Keratinocyte (primary cell): ENCODE results near the gene MAP2K4. TPM values are rescaled to one million over a fixed set of nuclear protein-coding genes. Genes with fewer than 3 reads are reported as not detected.

ENCODE experiments used
- DNase-seq: peaks from one replicate; pipeline ENCODE4 v3.0.0-alpha.2; 2011; ENCODE audit warnings: low read depth, missing footprints, low spot score
- FAIRE-seq: peaks from 2 replicates; lab custom pipeline; 2011; peaks lifted over from hg19 to GRCh38; lab: Jason Lieb, UNC
- H2AFZ ChIP-seq: 2 replicates; pipeline ENCODE4 v1.6.0; 2012; ENCODE audit warnings: low read length, control low read depth, inconsistent platforms; ENCODE audit not compliant: control insufficient read depth
- H3K27ac ChIP-seq: 2 replicates; pipeline ENCODE4 v1.5.1; 2011; ENCODE audit warnings: low read length; ENCODE audit not compliant: control insufficient read depth, insufficient read depth
- H3K27me3 ChIP-seq: 3 replicates; pipeline ENCODE4 v1.6.0; 2011; ENCODE audit warnings: low read length; ENCODE audit not compliant: control insufficient read depth, insufficient read depth; ENCODE audit errors: extremely low read depth
- H3K36me3 ChIP-seq, 2 experiments: 2 replicates in 1 of 2; 3 replicates in 1 of 2; pipeline ENCODE4 v1.5.1; 2011; ENCODE audit warnings: low read length in 2 of 2, mild to moderate bottlenecking in 1 of 2; ENCODE audit not compliant: control insufficient read depth in 2 of 2, insufficient read depth in 2 of 2; ENCODE audit errors: extremely low read depth in 1 of 2
- H3K4me1 ChIP-seq: 3 replicates; pipeline ENCODE4 v1.5.1; 2011; ENCODE audit warnings: low read length; ENCODE audit not compliant: control insufficient read depth, insufficient read depth; ENCODE audit errors: extremely low read depth
- H3K4me2 ChIP-seq: 3 replicates; pipeline ENCODE4 v1.6.0; 2011; ENCODE audit warnings: low read depth, low read length; ENCODE audit not compliant: control insufficient read depth, insufficient read depth; ENCODE audit errors: extremely low read depth
- H3K4me3 ChIP-seq, 3 experiments: fragments of 200-600 bp in 1 of 3; sonication (generic) in 1 of 3; 2 replicates in 2 of 3; 3 replicates in 1 of 3; pipeline ENCODE4 v1.5.1; 2011 to 2016; ENCODE audit warnings: low read length in 3 of 3, mild to moderate bottlenecking in 3 of 3, control low read depth in 2 of 3, inconsistent platforms in 1 of 3, low read depth in 1 of 3, mixed read lengths in 1 of 3, mixed run types in 1 of 3, moderate library complexity in 1 of 3; ENCODE audit not compliant: control insufficient read depth in 2 of 3, insufficient read depth in 2 of 3; ENCODE audit errors: extremely low read depth in 1 of 3
- H3K79me2 ChIP-seq: 2 replicates; pipeline ENCODE4 v1.6.0; 2012; ENCODE audit warnings: low read length; ENCODE audit not compliant: control insufficient read depth, insufficient read depth
- H3K9ac ChIP-seq: 3 replicates; pipeline ENCODE4 v1.6.0; 2011; ENCODE audit warnings: low read length; ENCODE audit not compliant: control insufficient read depth, insufficient read depth; ENCODE audit errors: extremely low read depth
- H3K9me1 ChIP-seq: 3 replicates; pipeline ENCODE4 v1.6.0; 2011; ENCODE audit warnings: low read length; ENCODE audit not compliant: control insufficient read depth, insufficient read depth; ENCODE audit errors: extremely low read depth
- H3K9me3 ChIP-seq: 2 replicates; pipeline ENCODE4 v1.5.1; 2012; ENCODE audit warnings: low read depth, low read length; ENCODE audit not compliant: control insufficient read depth
- H4K20me1 ChIP-seq: 3 replicates; pipeline ENCODE4 v1.6.0; 2011; ENCODE audit warnings: low read length; ENCODE audit not compliant: control insufficient read depth, insufficient read depth; ENCODE audit errors: extremely low read depth
- CTCF ChIP-seq, 3 experiments: IDR thresholded peaks in 1 of 3; conservative IDR thresholded peaks in 1 of 3; optimal IDR thresholded peaks in 1 of 3; 2 replicates in 2 of 3; 3 replicates in 1 of 3; pipeline versions ENCODE3 to v1.5.1; 2011; ENCODE audit warnings: low read length in 3 of 3, mild to moderate bottlenecking in 3 of 3, moderate library complexity in 2 of 3, control low read depth in 1 of 3, inconsistent platforms in 1 of 3; ENCODE audit not compliant: insufficient read depth in 2 of 3; ENCODE audit errors: extremely low read depth in 1 of 3
- EZH2 ChIP-seq: IDR thresholded peaks from one replicate; pipeline ENCODE4 v1.6.1; 2012; ENCODE audit warnings: inconsistent platforms, mild to moderate bottlenecking, low read length, moderate library complexity
- dilution Hi-C: fragments of 300-500 bp; cut with MboI; formaldehyde crosslinking; loops from one replicate; pipeline ENCODE4 v1.7.0; 2020; ENCODE audit warnings: low sequenced_read_pairs; ENCODE audit not compliant: extremely low pct_ligation_motif_present
- polyA plus RNA-seq, 5 experiments: library from polyadenylated mRNA; depleted of rRNA in 3 of 5; stranded (reverse) in 3 of 5; stranded (forward) in 1 of 5; unstranded in 1 of 5; fragments of >200 nt; gene quantifications; 1 replicate in 1 of 5; 2 replicates in 3 of 5; 3 replicates in 1 of 5; pipeline versions ENCODE4 v1.2.1 to v1.2.3, GENCODE V29; 2011 to 2012; ENCODE audit warnings: missing spikeins in 2 of 5, low read depth in 1 of 5, low replicate concordance in 1 of 5

The MAP2K4 gene
- polyA plus RNA-seq, 1 donor (not counting 4 experiments of a cell fraction or from before 2014, with no cell fraction given): 37.3 TPM

DNA sequence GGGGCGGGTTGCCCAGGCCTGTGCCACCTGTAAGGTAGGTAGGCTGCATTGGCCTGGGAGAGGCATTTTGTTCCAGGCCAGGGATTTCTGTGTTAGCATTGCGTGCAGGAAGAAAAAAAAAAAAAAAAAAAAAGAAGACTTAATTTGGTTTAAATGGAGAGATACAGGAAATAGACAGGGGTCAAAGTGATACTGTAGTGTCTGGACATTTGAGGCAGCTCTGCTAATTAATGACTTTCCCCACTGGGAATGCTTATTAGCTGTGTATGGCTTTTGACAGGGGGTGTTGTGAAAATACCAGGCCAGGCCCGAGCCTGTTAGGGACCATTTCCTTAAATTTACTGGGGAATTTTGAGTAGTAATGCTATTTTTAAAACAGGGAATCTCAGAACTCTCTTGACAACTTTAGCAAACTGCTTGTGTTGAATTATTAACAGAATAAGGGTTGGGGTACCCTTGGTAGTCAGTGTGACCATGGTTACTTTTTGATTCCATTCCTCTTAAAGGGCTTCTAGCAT is 1.0 kb downstream of the MAP2K4 start:
- peaks cover 55% of the 10 kb centered on the region for H3K79me2 ChIP-seq
- H2AFZ ChIP-seq: no peak overlapping the region
- TF ChIP-seq CTCF (optimal IDR thresholded peaks at IDR 0.05 in 1 of 3, IDR thresholded peaks at IDR 0.05 in 1 of 3, conservative IDR thresholded peaks at IDR 0.05 in 1 of 3; ENCODE audit: extremely low read depth in 1 of 3, insufficient read depth in 2 of 3, low read length in 3 of 3) (no peak), EZH2 (no peak)
- H3K4me3 ChIP-seq: peak overlapping the region; percentile 64 to 88 (median 84)
- H3K4me1 ChIP-seq: peaks cover 45% of the 10 kb centered on the region
- H3K9me1 ChIP-seq: peaks cover 2% of the 10 kb centered on the region
- peaks cover 0 to 3% of the 10 kb centered on the region in 2 experiments for H3K36me3 ChIP-seq
- H4K20me1 ChIP-seq: peaks cover 3% of the 10 kb centered on the region
- dilution Hi-C loops: no loop called here
- H3K4me2 ChIP-seq: peak overlapping the region; percentile 81
- no peaks in the 10 kb centered on the region for H3K9me3 ChIP-seq
- no peaks in the 10 kb centered on the region for H3K27me3 ChIP-seq
- H3K9ac ChIP-seq: peak overlapping the region; percentile 83
- DNase-seq (no peak), FAIRE-seq (no peak)
- peak overlapping the region; percentile 81 for H3K27ac ChIP-seq

DNA sequence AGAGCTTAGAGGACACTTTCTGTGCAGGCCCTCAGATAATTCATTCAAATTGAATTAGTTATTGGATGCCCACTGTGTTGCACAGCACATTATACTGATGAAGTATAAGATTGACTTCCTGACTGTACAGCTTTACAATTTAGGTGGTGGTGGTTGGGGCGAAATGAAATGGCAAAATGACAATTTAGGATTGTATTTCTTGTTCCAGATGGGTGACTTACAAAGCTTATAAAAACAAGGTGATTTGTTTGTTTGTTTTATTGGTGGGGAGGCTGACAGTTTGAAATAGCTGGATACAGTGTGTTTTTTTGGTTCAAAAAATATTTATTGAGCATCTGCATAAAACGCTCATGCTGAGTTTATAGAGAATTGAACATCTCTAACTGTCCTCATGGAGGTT is 1.6 kb downstream of the MAP2K4 start:
- dilution Hi-C loops: no loop called here
- no peak for FAIRE-seq
- H3K27ac ChIP-seq: peak overlapping the region; percentile 81

More for the DNA sequence above, 1.6 kb downstream of the MAP2K4 start:
- no peaks in the 10 kb centered on the region for H3K27me3 ChIP-seq
- H3K9me3 ChIP-seq: no peaks in the 10 kb centered on the region
- H3K36me3 ChIP-seq: peaks cover 0 to 5% of the 10 kb centered on the region in 2 experiments
- H3K9ac ChIP-seq: peak overlapping the region; percentile 83
- H2AFZ ChIP-seq: no peak overlapping the region
- H3K4me1 ChIP-seq: peaks cover 45% of the 10 kb centered on the region
- TF ChIP-seq EZH2 (no peak), CTCF (optimal IDR thresholded peaks at IDR 0.05 in 1 of 3, IDR thresholded peaks at IDR 0.05 in 1 of 3, conservative IDR thresholded peaks at IDR 0.05 in 1 of 3; ENCODE audit: extremely low read depth in 1 of 3, insufficient read depth in 2 of 3, low read length in 3 of 3) (no peak)
- H3K79me2 ChIP-seq: peaks cover 61% of the 10 kb centered on the region
- peaks cover 2% of the 10 kb centered on the region for H3K9me1 ChIP-seq
- peak overlapping the region; percentile 64 to 88 (median 84) for H3K4me3 ChIP-seq
- no peak for DNase-seq
- peak overlapping the region; percentile 81 for H3K4me2 ChIP-seq
- H4K20me1 ChIP-seq: peaks cover 3% of the 10 kb centered on the region
